Measurements from ENCODE around the gene TGIF2. TPM values are rescaled to one million over a fixed set of nuclear protein-coding genes. Genes with fewer than 3 reads are reported as not detected.

Gene TGIF2
- total RNA-seq, 1 experiment from 2014 or later = 81.7 TPM

- H3K4me2 ChIP-seq (ENCODE audit: insufficient read depth, insufficient read length, low read length) = no peak overlapping the region
- H2AFZ ChIP-seq (ENCODE audit: low read length) = no peak overlapping the region
- no peak overlapping the region for H3K27ac ChIP-seq (ENCODE audit: insufficient read length, low read depth, low read length)
- Mint-ChIP-seq H3K36me3 (ENCODE audit: insufficient read depth in 1 of 3, low read depth in 3 of 3) (peaks cover 0 to 4% (median 0%) of the 10 kb centered on the region in 3 experiments; a peak in 2 of 7 replicates), H3K4me3 (no peak overlapping the region), H3K9me3 (no peaks in the 10 kb centered on the region), H3K27ac (no peak overlapping the region), H3K27me3 (ENCODE audit: low read depth) (peaks cover 4% of the 10 kb centered on the region), H3K4me1 (peaks cover 21 to 25% of the 10 kb centered on the region in 2 experiments)
- no peaks in the 10 kb centered on the region for H4K20me1 ChIP-seq (ENCODE audit: control insufficient read depth, insufficient read depth, insufficient read length)
- H3K79me2 ChIP-seq (ENCODE audit: insufficient read depth, low read length) = no peaks in the 10 kb centered on the region
- H3K18ac ChIP-seq (ENCODE audit: insufficient read length, low read depth, low read length) = no peak overlapping the region
- no peak overlapping the region for H4K5ac ChIP-seq (ENCODE audit: insufficient read length, low read depth, low read length)
- no peaks in the 10 kb centered on the region for H3K9me3 ChIP-seq (ENCODE audit: control insufficient read depth, low read depth, low read length)
- H3T11ph ChIP-seq (ENCODE audit: low read length) = no peak overlapping the region
- H3K56ac ChIP-seq (ENCODE audit: insufficient read length, low read depth, low read length) = no peak overlapping the region
- H2BK20ac ChIP-seq (ENCODE audit: low read depth, low read length, poor library complexity, severe bottlenecking) = no peak overlapping the region
- H3K14ac ChIP-seq (ENCODE audit: insufficient read depth, low read length) = no peak overlapping the region
- no peak overlapping the region for H3K9ac ChIP-seq (ENCODE audit: extremely low read depth, insufficient read length, low read length)
- no peaks in the 10 kb centered on the region for H3K27me3 ChIP-seq (ENCODE audit: insufficient read depth, low read length)
- no peaks in the 10 kb centered on the region for H3K23me2 ChIP-seq (ENCODE audit: insufficient read length, low read depth, low read length, poor library complexity, severe bottlenecking)
- no peak overlapping the region for H4K8ac ChIP-seq (replicated peaks; ENCODE audit: insufficient read length, low read depth, low read length)
- no peak overlapping the region for H2BK120ac ChIP-seq (ENCODE audit: low read depth, low read length, poor library complexity, severe bottlenecking)
- H3K23ac ChIP-seq (ENCODE audit: insufficient read length, low read depth, low read length) = no peak overlapping the region
- H2BK5ac ChIP-seq (ENCODE audit: insufficient read length, low read length) = no peak overlapping the region
- H3K4me1 ChIP-seq (ENCODE audit: insufficient read depth, low read length) = peaks cover 3% of the 10 kb centered on the region; the same call in 1 of the 2 replicates
- H2BK12ac ChIP-seq (ENCODE audit: insufficient read length, low read depth, low read length) = no peak overlapping the region
- no CpG with 5 or more reads among the region's 5 CpGs for WGBS (ENCODE audit: extremely low coverage, insufficient read length, low lambda C conversion rate)
- no peaks in the 10 kb centered on the region for H3K79me1 ChIP-seq (ENCODE audit: insufficient read depth, low read depth, low read length, poor library complexity, severe bottlenecking)
- H3K4ac ChIP-seq (ENCODE audit: low read depth, low read length) = no peak overlapping the region
- DNase-seq = no peak
- H2AK5ac ChIP-seq (ENCODE audit: insufficient read length, low read length) = no peak overlapping the region
- H2BK15ac ChIP-seq (ENCODE audit: low read depth, low read length) = no peak overlapping the region
- no peak for TF ChIP-seq CTCF (conservative IDR thresholded peaks at IDR 0.05)
- H4K91ac ChIP-seq (ENCODE audit: insufficient read length, low read depth, low read length) = no peak overlapping the region
Measured at GRCh38 chr20:36599912-36600345, 26.5 kb downstream of the TGIF2 start.
